Upper lobe of left lung (tissue), 4 donors: Measurements from ENCODE around the gene COX19.

Experiments
- CTCF ChIP-seq, 6 experiments: fragments of 450-650 bp in 4 of 6; fragments of 200-600 bp in 2 of 6; sonication (generic) in 2 of 6; IDR thresholded peaks; one replicate each; pipeline ENCODE4 v1.5.1; 2016 to 2019; ENCODE audit warnings: antibody characterized with exemption in 6 of 6
- EP300 ChIP-seq, 4 donors: sonication (generic); formaldehyde crosslinking; IDR thresholded peaks; one replicate each; pipeline ENCODE4 v1.5.1; 2017; ENCODE audit warnings: antibody characterized with exemption in 4 of 4, control low read depth in 2 of 4
- POLR2A ChIP-seq, 4 donors: fragments of 450-650 bp; IDR thresholded peaks; one replicate each; pipeline ENCODE4 v1.5.1; 2016 to 2017; ENCODE audit warnings: antibody characterized with exemption in 4 of 4, mild to moderate bottlenecking in 2 of 4

GRCh38 chr7:940599-941408 lies 34.5 kb downstream of the COX19 start:
- TF ChIP-seq EP300 (IDR thresholded peaks at IDR 0.05) (no peak), POLR2A (IDR thresholded peaks at IDR 0.05) (no peak), CTCF (IDR thresholded peaks at IDR 0.05) (no peak)
